H9 (cell line): ENCODE results near the gene PRKCB. TPM values are rescaled to one million over a fixed set of nuclear protein-coding genes. Genes with fewer than 3 reads are reported as not detected.
"Not testable (repeated sequence)": the region's sequence is repeated elsewhere in the genome, so short reads cannot be mapped to it uniquely, and the experiment has no call there.

Experiments used
- DNase-seq: peaks from one replicate; pipeline ENCODE4 v3.0.0-alpha.2; 2017
- H2AFZ ChIP-seq: one replicate; pipeline ENCODE4 v1.6.1; 2013; ENCODE audit warnings: mild to moderate bottlenecking, low read length, control low read depth, moderate library complexity
- H2AK5ac ChIP-seq: 2 replicates; pipeline ENCODE4 v1.6.1; 2013; ENCODE audit warnings: low read length, control low read depth, mixed read lengths; ENCODE audit not compliant: insufficient read length
- H2BK120ac ChIP-seq: one replicate; pipeline ENCODE4 v1.6.1; 2013; ENCODE audit warnings: low read depth, mild to moderate bottlenecking, low read length, control low read depth, inconsistent platforms; ENCODE audit not compliant: poor library complexity, severe bottlenecking
- H2BK12ac ChIP-seq: 2 replicates; pipeline ENCODE4 v1.6.1; 2013; ENCODE audit warnings: low read length, control low read depth, mixed read lengths, low read depth; ENCODE audit not compliant: insufficient read length
- H2BK15ac ChIP-seq: 2 replicates; pipeline ENCODE4 v1.6.1; 2013; ENCODE audit warnings: low read depth, low read length, control low read depth
- H2BK20ac ChIP-seq: one replicate; pipeline ENCODE4 v1.6.1; 2013; ENCODE audit warnings: low read depth, mild to moderate bottlenecking, low read length, control low read depth, inconsistent platforms; ENCODE audit not compliant: poor library complexity, severe bottlenecking
- H2BK5ac ChIP-seq: 2 replicates; pipeline ENCODE4 v1.6.1; 2013; ENCODE audit warnings: low read length, control low read depth, mixed read lengths; ENCODE audit not compliant: insufficient read length
- H3K14ac ChIP-seq: 2 replicates; pipeline ENCODE4 v1.6.1; 2013; ENCODE audit warnings: low read length, control low read depth; ENCODE audit not compliant: insufficient read depth
- H3K18ac ChIP-seq: 2 replicates; pipeline ENCODE4 v1.6.1; 2013; ENCODE audit warnings: low read depth, mild to moderate bottlenecking, mixed read lengths, low read length, control low read depth; ENCODE audit not compliant: insufficient read length
- H3K23ac ChIP-seq: 2 replicates; pipeline ENCODE4 v1.6.1; 2013; ENCODE audit warnings: low read length, control low read depth, mixed read lengths, low read depth; ENCODE audit not compliant: insufficient read length
- H3K23me2 ChIP-seq: 2 replicates; pipeline ENCODE4 v1.6.1; 2013; ENCODE audit warnings: low read depth, mild to moderate bottlenecking, mixed read lengths, low read length, control low read depth; ENCODE audit not compliant: insufficient read length, poor library complexity, severe bottlenecking
- H3K27ac ChIP-seq: 2 replicates; pipeline ENCODE4 v1.5.1; 2013; ENCODE audit warnings: low read length, control low read depth, mixed read lengths, low read depth; ENCODE audit not compliant: insufficient read length
- H3K27me3 ChIP-seq: 2 replicates; pipeline ENCODE4 v1.6.1; 2013; ENCODE audit warnings: low read length, control low read depth, inconsistent platforms; ENCODE audit not compliant: insufficient read depth
- H3K4ac ChIP-seq: 2 replicates; pipeline ENCODE4 v1.6.1; 2013; ENCODE audit warnings: low read depth, mild to moderate bottlenecking, control low read depth, inconsistent platforms, low read length, moderate library complexity
- H3K4me1 ChIP-seq: 2 replicates; pipeline ENCODE4 v1.6.1; 2013; ENCODE audit warnings: low read length, control low read depth, inconsistent platforms; ENCODE audit not compliant: insufficient read depth
- H3K4me2 ChIP-seq: 2 replicates; pipeline ENCODE4 v1.6.1; 2013; ENCODE audit warnings: low read length, control low read depth, mixed read lengths; ENCODE audit not compliant: insufficient read length, insufficient read depth
- H3K56ac ChIP-seq: 2 replicates; pipeline ENCODE4 v1.6.1; 2013; ENCODE audit warnings: low read depth, mild to moderate bottlenecking, mixed read lengths, low read length, control low read depth; ENCODE audit not compliant: insufficient read length
- H3K79me1 ChIP-seq: 2 replicates; pipeline ENCODE4 v1.6.1; 2013; ENCODE audit warnings: low read depth, mild to moderate bottlenecking, moderate library complexity, low read length, control low read depth, inconsistent platforms; ENCODE audit not compliant: insufficient read depth, poor library complexity, severe bottlenecking
- H3K79me2 ChIP-seq: 2 replicates; pipeline ENCODE4 v1.6.1; 2013; ENCODE audit warnings: low read length, control low read depth, inconsistent platforms; ENCODE audit not compliant: insufficient read depth
- H3K9ac ChIP-seq: 2 replicates; pipeline ENCODE4 v1.6.1; 2013; ENCODE audit warnings: low read length, control low read depth, mixed read lengths; ENCODE audit not compliant: insufficient read length; ENCODE audit errors: extremely low read depth
- H3K9me3 ChIP-seq: one replicate; pipeline ENCODE4 v1.6.1; 2013; ENCODE audit warnings: low read depth, low read length, inconsistent platforms; ENCODE audit not compliant: control insufficient read depth
- H3T11ph ChIP-seq: one replicate; pipeline ENCODE4 v1.6.1; 2013; ENCODE audit warnings: mild to moderate bottlenecking, low read length, control low read depth, inconsistent platforms
- H4K20me1 ChIP-seq: one replicate; pipeline ENCODE4 v1.6.1; 2013; ENCODE audit not compliant: control insufficient read depth, insufficient read length, insufficient read depth
- H4K5ac ChIP-seq: 2 replicates; pipeline ENCODE4 v1.6.1; 2013; ENCODE audit warnings: low read depth, mild to moderate bottlenecking, mixed read lengths, low read length, control low read depth; ENCODE audit not compliant: insufficient read length
- H4K8ac ChIP-seq: replicated peaks from 2 replicates; pipeline ENCODE4 v1.6.1; 2013; ENCODE audit warnings: low read length, control low read depth, mixed read lengths, low read depth; ENCODE audit not compliant: insufficient read length
- H4K91ac ChIP-seq: 2 replicates; pipeline ENCODE4 v1.6.1; 2013; ENCODE audit warnings: low read depth, mild to moderate bottlenecking, moderate library complexity, mixed read lengths, low read length, control low read depth; ENCODE audit not compliant: insufficient read length
- H3K27ac Mint-ChIP-seq, 3 experiments: 2 replicates in 2 of 3; 3 replicates in 1 of 3; pipeline ENCODE4 v1.8.0; 2020 to 2021; ENCODE audit warnings: mixed read lengths in 3 of 3, mild to moderate bottlenecking in 1 of 3, moderate library complexity in 1 of 3
- H3K27me3 Mint-ChIP-seq: 2 replicates; pipeline ENCODE4 v1.8.0; 2021; ENCODE audit warnings: low read depth, mild to moderate bottlenecking, moderate library complexity, mixed read lengths
- H3K36me3 Mint-ChIP-seq, 3 experiments: 2 replicates in 2 of 3; 3 replicates in 1 of 3; pipeline ENCODE4 v1.8.0; 2020 to 2021; ENCODE audit warnings: low read depth in 3 of 3, mixed read lengths in 3 of 3; ENCODE audit not compliant: insufficient read depth in 1 of 3
- H3K4me1 Mint-ChIP-seq, 2 experiments: 2 replicates each; pipeline ENCODE4 v1.8.0; 2020; ENCODE audit warnings: mixed read lengths in 2 of 2
- H3K4me3 Mint-ChIP-seq, 2 experiments: 2 replicates in 1 of 2; 3 replicates in 1 of 2; pipeline ENCODE4 v1.8.0; 2020 to 2021; ENCODE audit warnings: mild to moderate bottlenecking in 2 of 2, mixed read lengths in 2 of 2, moderate library complexity in 1 of 2
- H3K9me3 Mint-ChIP-seq, 2 experiments: 2 replicates in 1 of 2; 3 replicates in 1 of 2; pipeline ENCODE4 v1.8.0; 2020; ENCODE audit warnings: mild to moderate bottlenecking in 2 of 2, mixed read lengths in 2 of 2, moderate library complexity in 1 of 2
- WGBS: extraction: QIAGEN DNeasy Blood & Tissue Kit; methylation state at CpG from one replicate; pipeline ENCODE4 v1.1.7; 2013; ENCODE audit warnings: missing lambda C conversion rate, low lambda C conversion rate, mixed read lengths; ENCODE audit not compliant: insufficient read length; ENCODE audit errors: extremely low coverage; 5-methylcytosine and 5-hydroxymethylcytosine counted together
- total RNA-seq: library from RNA; stranded (reverse); gene quantifications from 2 replicates; pipeline ENCODE4 v1.2.1, GENCODE V29; 2021

The PRKCB gene
- total RNA-seq, 1 experiment from 2014 or later, result 7.0 TPM

DNA sequence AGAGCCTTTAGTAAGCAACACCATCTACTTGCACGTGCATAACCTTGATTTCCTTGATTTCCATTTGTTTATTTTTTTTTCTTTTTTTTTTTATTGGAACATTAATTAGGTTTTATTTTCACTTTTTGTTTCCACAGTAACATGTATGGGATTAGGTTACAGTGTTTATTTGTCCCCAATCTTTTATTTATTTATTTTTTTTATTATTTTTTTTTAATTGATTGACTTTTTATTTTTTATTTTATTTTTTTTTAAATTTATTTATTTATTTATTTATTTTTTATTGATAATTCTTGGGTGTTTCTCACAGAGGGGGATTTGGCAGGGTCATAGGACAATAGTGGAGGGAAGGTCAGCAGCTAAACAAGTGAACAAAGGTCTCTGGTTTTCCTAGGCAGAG is 272.3 kb downstream of the PRKCB start:
- H4K91ac ChIP-seq, H2BK5ac ChIP-seq: not testable (repeated sequence)

More for the DNA sequence above, 272.3 kb downstream of the PRKCB start:
- H3K27ac ChIP-seq, H3K79me1 ChIP-seq, H3K27me3 ChIP-seq, H3K27ac Mint-ChIP-seq, H4K20me1 ChIP-seq, H4K5ac ChIP-seq, H3K56ac ChIP-seq, H2BK12ac ChIP-seq, H3K27me3 Mint-ChIP-seq, H3K79me2 ChIP-seq, H2AK5ac ChIP-seq, H3T11ph ChIP-seq, H2AFZ ChIP-seq, H3K23me2 ChIP-seq, H3K4ac ChIP-seq, H3K23ac ChIP-seq, H3K4me2 ChIP-seq, DNase-seq, H3K4me1 ChIP-seq, H4K8ac ChIP-seq, H3K14ac ChIP-seq, H3K18ac ChIP-seq, H2BK20ac ChIP-seq, H2BK15ac ChIP-seq, H2BK120ac ChIP-seq, H3K36me3 Mint-ChIP-seq, H3K9me3 Mint-ChIP-seq, H3K4me3 Mint-ChIP-seq, H3K9me3 ChIP-seq, H3K9ac ChIP-seq: not testable (repeated sequence)
- peaks cover 15 to 20% of the 10 kb centered on the region in 2 experiments for H3K4me1 Mint-ChIP-seq
- WGBS, result no CpG with 5 or more reads among the region's 1 CpG
